H9 (cell line): ENCODE measurements around the gene CCL25. TPM values are rescaled to one million over a fixed set of nuclear protein-coding genes. Genes with fewer than 3 reads are reported as not detected.

ENCODE experiments used
- DNase-seq: peaks from one replicate; pipeline ENCODE4 v3.0.0-alpha.2; 2017
- H2AFZ ChIP-seq: one replicate; pipeline ENCODE4 v1.6.1; 2013; ENCODE audit warnings: mild to moderate bottlenecking, low read length, control low read depth, moderate library complexity
- H2AK5ac ChIP-seq: 2 replicates; pipeline ENCODE4 v1.6.1; 2013; ENCODE audit warnings: low read length, control low read depth, mixed read lengths; ENCODE audit not compliant: insufficient read length
- H2BK120ac ChIP-seq: one replicate; pipeline ENCODE4 v1.6.1; 2013; ENCODE audit warnings: low read depth, mild to moderate bottlenecking, low read length, control low read depth, inconsistent platforms; ENCODE audit not compliant: poor library complexity, severe bottlenecking
- H2BK12ac ChIP-seq: 2 replicates; pipeline ENCODE4 v1.6.1; 2013; ENCODE audit warnings: low read length, control low read depth, mixed read lengths, low read depth; ENCODE audit not compliant: insufficient read length
- H2BK15ac ChIP-seq: 2 replicates; pipeline ENCODE4 v1.6.1; 2013; ENCODE audit warnings: low read depth, low read length, control low read depth
- H2BK20ac ChIP-seq: one replicate; pipeline ENCODE4 v1.6.1; 2013; ENCODE audit warnings: low read depth, mild to moderate bottlenecking, low read length, control low read depth, inconsistent platforms; ENCODE audit not compliant: poor library complexity, severe bottlenecking
- H2BK5ac ChIP-seq: 2 replicates; pipeline ENCODE4 v1.6.1; 2013; ENCODE audit warnings: low read length, control low read depth, mixed read lengths; ENCODE audit not compliant: insufficient read length
- H3K14ac ChIP-seq: 2 replicates; pipeline ENCODE4 v1.6.1; 2013; ENCODE audit warnings: low read length, control low read depth; ENCODE audit not compliant: insufficient read depth
- H3K18ac ChIP-seq: 2 replicates; pipeline ENCODE4 v1.6.1; 2013; ENCODE audit warnings: low read depth, mild to moderate bottlenecking, mixed read lengths, low read length, control low read depth; ENCODE audit not compliant: insufficient read length
- H3K23ac ChIP-seq: 2 replicates; pipeline ENCODE4 v1.6.1; 2013; ENCODE audit warnings: low read length, control low read depth, mixed read lengths, low read depth; ENCODE audit not compliant: insufficient read length
- H3K23me2 ChIP-seq: 2 replicates; pipeline ENCODE4 v1.6.1; 2013; ENCODE audit warnings: low read depth, mild to moderate bottlenecking, mixed read lengths, low read length, control low read depth; ENCODE audit not compliant: insufficient read length, poor library complexity, severe bottlenecking
- H3K27ac ChIP-seq: 2 replicates; pipeline ENCODE4 v1.5.1; 2013; ENCODE audit warnings: low read length, control low read depth, mixed read lengths, low read depth; ENCODE audit not compliant: insufficient read length
- H3K27me3 ChIP-seq: 2 replicates; pipeline ENCODE4 v1.6.1; 2013; ENCODE audit warnings: low read length, control low read depth, inconsistent platforms; ENCODE audit not compliant: insufficient read depth
- H3K4ac ChIP-seq: 2 replicates; pipeline ENCODE4 v1.6.1; 2013; ENCODE audit warnings: low read depth, mild to moderate bottlenecking, control low read depth, inconsistent platforms, low read length, moderate library complexity
- H3K4me1 ChIP-seq: 2 replicates; pipeline ENCODE4 v1.6.1; 2013; ENCODE audit warnings: low read length, control low read depth, inconsistent platforms; ENCODE audit not compliant: insufficient read depth
- H3K4me2 ChIP-seq: 2 replicates; pipeline ENCODE4 v1.6.1; 2013; ENCODE audit warnings: low read length, control low read depth, mixed read lengths; ENCODE audit not compliant: insufficient read length, insufficient read depth
- H3K56ac ChIP-seq: 2 replicates; pipeline ENCODE4 v1.6.1; 2013; ENCODE audit warnings: low read depth, mild to moderate bottlenecking, mixed read lengths, low read length, control low read depth; ENCODE audit not compliant: insufficient read length
- H3K79me1 ChIP-seq: 2 replicates; pipeline ENCODE4 v1.6.1; 2013; ENCODE audit warnings: low read depth, mild to moderate bottlenecking, moderate library complexity, low read length, control low read depth, inconsistent platforms; ENCODE audit not compliant: insufficient read depth, poor library complexity, severe bottlenecking
- H3K79me2 ChIP-seq: 2 replicates; pipeline ENCODE4 v1.6.1; 2013; ENCODE audit warnings: low read length, control low read depth, inconsistent platforms; ENCODE audit not compliant: insufficient read depth
- H3K9ac ChIP-seq: 2 replicates; pipeline ENCODE4 v1.6.1; 2013; ENCODE audit warnings: low read length, control low read depth, mixed read lengths; ENCODE audit not compliant: insufficient read length; ENCODE audit errors: extremely low read depth
- H3K9me3 ChIP-seq: one replicate; pipeline ENCODE4 v1.6.1; 2013; ENCODE audit warnings: low read depth, low read length, inconsistent platforms; ENCODE audit not compliant: control insufficient read depth
- H3T11ph ChIP-seq: one replicate; pipeline ENCODE4 v1.6.1; 2013; ENCODE audit warnings: mild to moderate bottlenecking, low read length, control low read depth, inconsistent platforms
- H4K20me1 ChIP-seq: one replicate; pipeline ENCODE4 v1.6.1; 2013; ENCODE audit not compliant: control insufficient read depth, insufficient read length, insufficient read depth
- H4K5ac ChIP-seq: 2 replicates; pipeline ENCODE4 v1.6.1; 2013; ENCODE audit warnings: low read depth, mild to moderate bottlenecking, mixed read lengths, low read length, control low read depth; ENCODE audit not compliant: insufficient read length
- H4K8ac ChIP-seq: replicated peaks from 2 replicates; pipeline ENCODE4 v1.6.1; 2013; ENCODE audit warnings: low read length, control low read depth, mixed read lengths, low read depth; ENCODE audit not compliant: insufficient read length
- H4K91ac ChIP-seq: 2 replicates; pipeline ENCODE4 v1.6.1; 2013; ENCODE audit warnings: low read depth, mild to moderate bottlenecking, moderate library complexity, mixed read lengths, low read length, control low read depth; ENCODE audit not compliant: insufficient read length
- H3K27ac Mint-ChIP-seq, 3 experiments: 2 replicates in 2 of 3; 3 replicates in 1 of 3; pipeline ENCODE4 v1.8.0; 2020 to 2021; ENCODE audit warnings: mixed read lengths in 3 of 3, mild to moderate bottlenecking in 1 of 3, moderate library complexity in 1 of 3
- H3K27me3 Mint-ChIP-seq: 2 replicates; pipeline ENCODE4 v1.8.0; 2021; ENCODE audit warnings: low read depth, mild to moderate bottlenecking, moderate library complexity, mixed read lengths
- H3K36me3 Mint-ChIP-seq, 3 experiments: 2 replicates in 2 of 3; 3 replicates in 1 of 3; pipeline ENCODE4 v1.8.0; 2020 to 2021; ENCODE audit warnings: low read depth in 3 of 3, mixed read lengths in 3 of 3; ENCODE audit not compliant: insufficient read depth in 1 of 3
- H3K4me1 Mint-ChIP-seq, 2 experiments: 2 replicates each; pipeline ENCODE4 v1.8.0; 2020; ENCODE audit warnings: mixed read lengths in 2 of 2
- H3K4me3 Mint-ChIP-seq, 2 experiments: 2 replicates in 1 of 2; 3 replicates in 1 of 2; pipeline ENCODE4 v1.8.0; 2020 to 2021; ENCODE audit warnings: mild to moderate bottlenecking in 2 of 2, mixed read lengths in 2 of 2, moderate library complexity in 1 of 2
- H3K9me3 Mint-ChIP-seq, 2 experiments: 2 replicates in 1 of 2; 3 replicates in 1 of 2; pipeline ENCODE4 v1.8.0; 2020; ENCODE audit warnings: mild to moderate bottlenecking in 2 of 2, mixed read lengths in 2 of 2, moderate library complexity in 1 of 2
- CTCF ChIP-seq: fragments of 200-600 bp; sonication (generic); conservative IDR thresholded peaks from 3 replicates; pipeline ENCODE4 v1.8.0; 2021; ENCODE audit warnings: antibody characterized with exemption, mild to moderate bottlenecking
- WGBS: extraction: QIAGEN DNeasy Blood & Tissue Kit; methylation state at CpG from one replicate; pipeline ENCODE4 v1.1.7; 2013; ENCODE audit warnings: missing lambda C conversion rate, low lambda C conversion rate, mixed read lengths; ENCODE audit not compliant: insufficient read length; ENCODE audit errors: extremely low coverage; 5-methylcytosine and 5-hydroxymethylcytosine counted together
- total RNA-seq: library from RNA; stranded (reverse); gene quantifications from 2 replicates; pipeline ENCODE4 v1.2.1, GENCODE V29; 2021

CCL25 gene
- total RNA-seq, 1 experiment from 2014 or later: not detected

- H3K56ac ChIP-seq: no peak overlapping the region
- H2AFZ ChIP-seq: no peak overlapping the region
- no peak overlapping the region for H2BK120ac ChIP-seq
- H3K4me1 Mint-ChIP-seq: no peaks in the 10 kb centered on the region
- H3K9ac ChIP-seq: no peak overlapping the region
- H2AK5ac ChIP-seq: no peak overlapping the region
- H2BK20ac ChIP-seq: no peak overlapping the region
- no peak for DNase-seq
- no peak overlapping the region for H2BK12ac ChIP-seq
- H3T11ph ChIP-seq: no peak overlapping the region
- peaks cover 41 to 60% (median 47%) of the 10 kb centered on the region in 3 experiments for H3K36me3 Mint-ChIP-seq
- no peaks in the 10 kb centered on the region for H3K4me1 ChIP-seq
- H3K79me1 ChIP-seq: no peaks in the 10 kb centered on the region
- no peak overlapping the region for H3K14ac ChIP-seq
- no peak overlapping the region for H4K5ac ChIP-seq
- no peak overlapping the region for H3K4me2 ChIP-seq
- TF ChIP-seq CTCF: no peak
- H3K9me3 ChIP-seq: no peaks in the 10 kb centered on the region
- H3K23me2 ChIP-seq: no peaks in the 10 kb centered on the region
- 0 out of 2 replicates have a peak, but pooled peaks cover 2% of the 10 kb centered on the region for H3K27me3 Mint-ChIP-seq
- H3K23ac ChIP-seq: no peak overlapping the region
- H4K20me1 ChIP-seq: no peaks in the 10 kb centered on the region
- H2BK15ac ChIP-seq: no peak overlapping the region
- no peaks in the 10 kb centered on the region for H3K27me3 ChIP-seq
- no peak overlapping the region for H3K4me3 Mint-ChIP-seq
- no peak overlapping the region for H3K4ac ChIP-seq
- peak overlapping the region in 1 of 3 experiments; percentile 76; a peak in 1 of 7 replicates for H3K27ac Mint-ChIP-seq
- WGBS: no CpG with 5 or more reads among the region's 1 CpG
- H2BK5ac ChIP-seq: no peak overlapping the region
- no peak overlapping the region for H4K8ac ChIP-seq
- H3K18ac ChIP-seq: no peak overlapping the region
- peaks cover 12 to 16% of the 10 kb centered on the region in 2 experiments for H3K9me3 Mint-ChIP-seq
- no peaks in the 10 kb centered on the region for H3K79me2 ChIP-seq
- no peak overlapping the region for H3K27ac ChIP-seq
- H4K91ac ChIP-seq: no peak overlapping the region
These were observed 21.9 kb downstream of the CCL25 start for GRCh38 chr19:8074501-8074900.
